HG03045 (cell line): ENCODE data around the gene LPP.

Experiments used
- ATAC-seq: cut with Tn5 transposase; IDR thresholded peaks from one replicate; pipeline ENCODE4 v1.9.1; 2021; ENCODE audit warnings: mild to moderate bottlenecking, moderate library complexity; ENCODE audit not compliant: unreplicated experiment

Gene LPP

GRCh38 chr3:188135271-188135670 is 18.7 kb upstream of the LPP start:
- no peak for ATAC-seq

- ATAC-seq, result no peak
These were observed 16.9 kb upstream of the LPP start for GRCh38 chr3:188137051-188137450.

GRCh38 chr3:188139466-188139865 is 14.5 kb upstream of the LPP start:
- ATAC-seq, result no peak

- no peak for ATAC-seq
These were observed 7.7 kb upstream of the LPP start for GRCh38 chr3:188146219-188146618.

- ATAC-seq, result no peak
These were observed 6.2 kb upstream of the LPP start for GRCh38 chr3:188147782-188148181.

GRCh38 chr3:188148318-188148717 is 5.6 kb upstream of the LPP start:
- ATAC-seq, result no peak

- ATAC-seq, result no peak
These were observed 4.4 kb upstream of the LPP start for GRCh38 chr3:188149587-188149986.

- no peak for ATAC-seq
These were observed 3.0 kb upstream of the LPP start for GRCh38 chr3:188150982-188151381.

GRCh38 chr3:188151438-188151837 is 2.5 kb upstream of the LPP start:
- ATAC-seq, result no peak

GRCh38 chr3:188152660-188153436 is 1.1 kb upstream of the LPP start:
- ATAC-seq, result no peak

GRCh38 chr3:188153437-188154013 is 432 bp upstream of the LPP start:
- ATAC-seq, result peak; percentile 14

- no peak for ATAC-seq
These were observed 1.0 kb downstream of the LPP start for GRCh38 chr3:188154809-188155574.

GRCh38 chr3:188156056-188156455 is 2.1 kb downstream of the LPP start:
- ATAC-seq, result no peak

- no peak for ATAC-seq
These were observed 3.5 kb downstream of the LPP start for GRCh38 chr3:188157407-188157806.

GRCh38 chr3:188157971-188158370 is 4.0 kb downstream of the LPP start:
- ATAC-seq, result no peak

GRCh38 chr3:188158731-188159310 is 4.9 kb downstream of the LPP start:
- ATAC-seq, result no peak

GRCh38 chr3:188160751-188161150 is 6.8 kb downstream of the LPP start:
- no peak for ATAC-seq

GRCh38 chr3:188164248-188164687 is 10.3 kb downstream of the LPP start:
- no peak for ATAC-seq

- no peak for ATAC-seq
These were observed 11.6 kb downstream of the LPP start for GRCh38 chr3:188165596-188165995.

GRCh38 chr3:188166441-188166840 is 12.5 kb downstream of the LPP start:
- no peak for ATAC-seq

GRCh38 chr3:188168186-188168585 is 14.2 kb downstream of the LPP start:
- no peak for ATAC-seq

- no peak for ATAC-seq
These were observed 14.7 kb downstream of the LPP start for GRCh38 chr3:188168648-188169047.
